Left lung (tissue), 10 donors: ENCODE results near the gene INHBB. TPM values are rescaled to one million over a fixed set of nuclear protein-coding genes. Genes with fewer than 3 reads are reported as not detected.

Source experiments
- ATAC-seq: fragments of 200-7000 bp; cut with Tn5 transposase; one replicate; pipeline ENCODE4 v1.9.1; 2020; ENCODE audit warnings: moderate library complexity
- DNase-seq, 4 donors: peaks; one replicate each; pipeline ENCODE4 v3.0.0-alpha.2; 2013 to 2020
- H3K27ac ChIP-seq, 2 donors: fragments of 200-600 bp; sonication (generic) in 1 of 2; one replicate each; pipeline versions ENCODE4 v1.5.0 to v1.8.0; 2020 to 2021
- H3K27me3 ChIP-seq, 2 donors: fragments of 200-600 bp; sonication (generic) in 1 of 2; one replicate each; pipeline versions ENCODE4 v1.5.0 to v1.8.0; 2020 to 2021
- H3K36me3 ChIP-seq, 2 donors: fragments of 200-600 bp; sonication (generic) in 1 of 2; one replicate each; pipeline versions ENCODE4 v1.5.0 to v1.8.0; 2020 to 2021
- H3K4me1 ChIP-seq, 2 donors: fragments of 200-600 bp; one replicate each; pipeline ENCODE4 v1.8.0; 2021
- H3K4me3 ChIP-seq, 2 donors: fragments of 200-600 bp; sonication (generic) in 1 of 2; one replicate each; pipeline versions ENCODE4 v1.5.0 to v1.8.0; 2020 to 2021; ENCODE audit warnings: mild to moderate bottlenecking in 1 of 2
- H3K9me3 ChIP-seq, 2 donors: fragments of 200-600 bp; sonication (generic) in 1 of 2; one replicate each; pipeline versions ENCODE4 v1.5.0 to v1.8.0; 2020 to 2021
- CTCF ChIP-seq, 2 donors: fragments of 200-600 bp; sonication (generic) in 1 of 2; IDR thresholded peaks; one replicate each; pipeline versions ENCODE4 v1.5.0 to v1.8.0; 2021; ENCODE audit warnings: antibody characterized with exemption in 2 of 2
- intact Hi-C, 2 donors: fragments of 100-400 bp; cut with DNase I; formaldehyde crosslinking; loops; one replicate each; pipeline versions ENCODE4 v1.11.2 to v1.14.2; 2022
- polyA plus RNA-seq, 6 donors: library from polyadenylated mRNA; unstranded; fragments of 120-200 nt; gene quantifications; one replicate each; pipeline ENCODE4 v1.2.1, GENCODE V29; 2013; ENCODE audit not compliant: insufficient read length in 6 of 6
- total RNA-seq, 2 donors: library from RNA; stranded (reverse); fragmentation: NEBNext Ultra II Directional; extraction: Animal tissue kit (Norgen Biotek cat#: 25700); gene quantifications; one replicate each; pipeline ENCODE4 v1.2.1, GENCODE V29; 2021
- donor health status: DM: no; HTN: yes; CAD: no.
- donor health status: DM: no; HTN: no; CAD: no.

The INHBB gene
- total and polyA plus RNA-seq, 8 donors, result 0.21 to 2.0 (median 0.34) TPM

- H3K27ac ChIP-seq, result no peak overlapping the region
- H3K4me3 ChIP-seq, result no peak overlapping the region
- H3K27me3 ChIP-seq, result peaks cover 0 to 46% of the 10 kb centered on the region in 2 donors
- no peak for TF ChIP-seq CTCF (IDR thresholded peaks at IDR 0.05)
- H3K9me3 ChIP-seq, result no peaks in the 10 kb centered on the region
- no peaks in the 10 kb centered on the region for H3K36me3 ChIP-seq
- no peak for DNase-seq
- H3K4me1 ChIP-seq, result no peaks in the 10 kb centered on the region
- no peak for ATAC-seq
- intact Hi-C loops, result no loop called here
These were observed 53.9 kb downstream of the INHBB start for GRCh38 chr2:120399889-120400240.

- DNase-seq, result no peak
- H3K9me3 ChIP-seq, result no peaks in the 10 kb centered on the region
- no peak for TF ChIP-seq CTCF (IDR thresholded peaks at IDR 0.05)
- H3K27ac ChIP-seq, result no peak overlapping the region
- no peak for ATAC-seq
- H3K36me3 ChIP-seq, result no peaks in the 10 kb centered on the region
- intact Hi-C loops, result no loop called here
- H3K4me1 ChIP-seq, result no peaks in the 10 kb centered on the region
- no peak overlapping the region for H3K4me3 ChIP-seq
- peaks cover 0 to 44% of the 10 kb centered on the region in 2 donors for H3K27me3 ChIP-seq
These were observed 54.6 kb downstream of the INHBB start for GRCh38 chr2:120400551-120400950.

Other genes with a start within 250 kb of the INHBB start
- gene TMEM185B, start 122.7 kb upstream of the INHBB start, total RNA-seq, result 10 to 100 TPM; 24.3 to 29.1 TPM
- 10 to 100 TPM; 18.7 to 26.6 (median 24.8) TPM for gene TMEM185B, start 122.7 kb upstream of the INHBB start, polyA plus RNA-seq
- 10 to 100 TPM; 50.5 to 68.1 TPM for gene RALB, start 93.3 kb upstream of the INHBB start, total RNA-seq
- 100 to 1,000 TPM; 101 to 143 (median 115) TPM for gene RALB, start 93.3 kb upstream of the INHBB start, polyA plus RNA-seq